HEK293 (cell line): ENCODE measurements around the gene SBK2.

Experiments used
- CTCF ChIA-PET: fragments of 350-600 bp; formaldehyde crosslinking; extraction: SDS; loops from one replicate; lab custom pipeline; 2021; ENCODE audit warnings: antibody characterized with exemption; lab: Yijun Ruan, JAX
- POLR2A ChIA-PET: fragments of 300-600 bp; formaldehyde crosslinking; extraction: SDS; loops from one replicate; lab custom pipeline; 2020; ENCODE audit warnings: antibody characterized with exemption, inconsistent platforms; lab: Yijun Ruan, JAX
- H3K27ac ChIP-seq: fragments of 200-500 bp; sonication (Bioruptor generic); 2 replicates; pipeline ENCODE4 v1.5.1; 2014; ENCODE audit warnings: low read depth, low read length, control low read depth, inconsistent platforms; ENCODE audit errors: extremely low read depth
- H3K36me3 ChIP-seq, 2 experiments: fragments of 200-500 bp in 1 of 2; sonication (Bioruptor generic) in 1 of 2; 1 replicate in 1 of 2; 2 replicates in 1 of 2; pipeline ENCODE4 v1.5.1; 2014 to 2017; ENCODE audit warnings: inconsistent platforms in 2 of 2, low read length in 2 of 2; ENCODE audit not compliant: control insufficient read depth in 2 of 2, insufficient read depth in 1 of 2
- H3K4me1 ChIP-seq: fragments of 200-500 bp; sonication (Bioruptor generic); 2 replicates; pipeline ENCODE4 v1.5.1; 2014; ENCODE audit warnings: mild to moderate bottlenecking, low read length, inconsistent platforms; ENCODE audit not compliant: control insufficient read depth, insufficient read depth
- H3K4me3 ChIP-seq: 2 replicates; pipeline ENCODE4 v1.5.1; 2011; ENCODE audit warnings: low read depth, mild to moderate bottlenecking, control low read depth, low read length, moderate library complexity
- H3K9me3 ChIP-seq: fragments of 200-500 bp; sonication (Bioruptor generic); 2 replicates; pipeline ENCODE4 v1.5.1; 2014; ENCODE audit warnings: low read depth, low read length, inconsistent platforms; ENCODE audit not compliant: control insufficient read depth, insufficient read depth
- HOXC10 ChIP-seq: sonication (generic); formaldehyde crosslinking; IDR thresholded peaks from 2 replicates; pipeline ENCODE4 v1.8.1; 2023; ENCODE audit warnings: mild to moderate bottlenecking, missing genetic modification reagents
- KLF1 ChIP-seq: fragments of 450-650 bp; formaldehyde crosslinking; IDR thresholded peaks from 2 replicates; pipeline ENCODE4 v1.5.1; 2016; ENCODE audit warnings: missing biosample characterization, missing genetic modification characterization
- KLF8 ChIP-seq: fragments of 450-650 bp; formaldehyde crosslinking; IDR thresholded peaks from 2 replicates; pipeline ENCODE4 v1.5.1; 2016; ENCODE audit warnings: missing biosample characterization, missing genetic modification characterization
- MEIS1 ChIP-seq: sonication (generic); formaldehyde crosslinking; IDR thresholded peaks from 2 replicates; pipeline ENCODE4 v1.8.1; 2022; ENCODE audit warnings: missing genetic modification reagents, mild to moderate bottlenecking, borderline replicate concordance
- OSR2 ChIP-seq: fragments of 450-650 bp; formaldehyde crosslinking; IDR thresholded peaks from 2 replicates; pipeline ENCODE4 v1.5.1; 2016; ENCODE audit warnings: missing biosample characterization, missing genetic modification characterization
- OVOL3 ChIP-seq: fragments of 450-650 bp; formaldehyde crosslinking; IDR thresholded peaks from 2 replicates; pipeline ENCODE4 v1.5.1; 2016; ENCODE audit warnings: missing biosample characterization, missing genetic modification characterization
- SP7 ChIP-seq: fragments of 450-650 bp; formaldehyde crosslinking; IDR thresholded peaks from 2 replicates; pipeline ENCODE4 v1.5.1; 2016; ENCODE audit warnings: missing biosample characterization, missing genetic modification characterization
- TRIM28 ChIP-seq: IDR thresholded peaks from 2 replicates; pipeline ENCODE4 v1.6.1; 2011; ENCODE audit warnings: low read length, control low read depth, borderline replicate concordance
- ZBTB17 ChIP-seq: fragments of 450-650 bp; formaldehyde crosslinking; IDR thresholded peaks from 2 replicates; pipeline ENCODE4 v1.5.1; 2016; ENCODE audit warnings: missing biosample characterization, missing genetic modification characterization
- ZFHX2 ChIP-seq: fragments of 450-650 bp; formaldehyde crosslinking; conservative IDR thresholded peaks from 2 replicates; pipeline ENCODE4 v1.5.1; 2016; ENCODE audit warnings: missing biosample characterization, missing genetic modification characterization
- ZFP41 ChIP-seq: fragments of 450-650 bp; formaldehyde crosslinking; IDR thresholded peaks from 2 replicates; pipeline ENCODE4 v1.5.1; 2016; ENCODE audit warnings: missing biosample characterization, missing genetic modification characterization, borderline replicate concordance
- ZIC2 ChIP-seq: fragments of 450-650 bp; formaldehyde crosslinking; IDR thresholded peaks from 2 replicates; pipeline ENCODE4 v1.5.1; 2016; ENCODE audit warnings: missing biosample characterization, missing genetic modification characterization
- ZNF223 ChIP-seq: fragments of 450-650 bp; formaldehyde crosslinking; IDR thresholded peaks from 2 replicates; pipeline ENCODE4 v1.5.1; 2016; ENCODE audit warnings: missing biosample characterization, missing genetic modification characterization
- ZNF341 ChIP-seq: fragments of 450-650 bp; formaldehyde crosslinking; IDR thresholded peaks from 2 replicates; pipeline ENCODE4; 2016; ENCODE audit warnings: low read depth, missing biosample characterization, missing genetic modification characterization
- ZNF426 ChIP-seq: fragments of 450-650 bp; formaldehyde crosslinking; IDR thresholded peaks from 2 replicates; pipeline ENCODE4 v1.5.1; 2017; ENCODE audit warnings: missing biosample characterization, missing genetic modification characterization, mild to moderate bottlenecking, inconsistent platforms, moderate library complexity
- ZNF530 ChIP-seq: fragments of 450-650 bp; formaldehyde crosslinking; IDR thresholded peaks from 2 replicates; pipeline ENCODE4 v1.5.1; 2016; ENCODE audit warnings: low read depth, missing biosample characterization, missing genetic modification characterization
- ZNF558 ChIP-seq: fragments of 450-650 bp; formaldehyde crosslinking; IDR thresholded peaks from 2 replicates; pipeline ENCODE4 v1.5.1; 2016; ENCODE audit warnings: missing biosample characterization, missing genetic modification characterization
- ZNF629 ChIP-seq: fragments of 450-650 bp; formaldehyde crosslinking; IDR thresholded peaks from 2 replicates; pipeline ENCODE4 v1.5.1; 2017; ENCODE audit warnings: missing biosample characterization, missing genetic modification characterization
- ZNF664 ChIP-seq: fragments of 450-650 bp; formaldehyde crosslinking; IDR thresholded peaks from 2 replicates; pipeline ENCODE4 v1.5.1; 2016; ENCODE audit warnings: missing biosample characterization, missing genetic modification characterization
- ZNF777 ChIP-seq: fragments of 450-650 bp; formaldehyde crosslinking; IDR thresholded peaks from 2 replicates; pipeline ENCODE4 v1.5.1; 2017; ENCODE audit warnings: missing biosample characterization, missing genetic modification characterization, borderline replicate concordance
- ZNF830 ChIP-seq: fragments of 450-650 bp; IDR thresholded peaks from 2 replicates; pipeline ENCODE4 v1.5.0; 2018; ENCODE audit warnings: missing biosample characterization, missing genetic modification characterization, low read depth, mild to moderate bottlenecking, moderate library complexity
- TF ChIP-seq, protein P1 (sequence below): fragments of 450-650 bp; formaldehyde crosslinking; IDR thresholded peaks from 2 replicates; pipeline ENCODE4 v1.5.1; 2017; ENCODE audit warnings: missing biosample characterization, missing genetic modification characterization
- TF ChIP-seq, protein P2 (sequence below): fragments of 450-650 bp; formaldehyde crosslinking; IDR thresholded peaks from 2 replicates; pipeline ENCODE4 v1.5.1; 2016; ENCODE audit warnings: missing biosample characterization, missing genetic modification characterization
- TF ChIP-seq, protein P3 (sequence below): fragments of 450-650 bp; formaldehyde crosslinking; IDR thresholded peaks from 2 replicates; pipeline ENCODE4 v1.5.1; 2016; ENCODE audit warnings: missing biosample characterization, missing genetic modification characterization
- TF ChIP-seq, protein P4 (sequence below): fragments of 450-650 bp; formaldehyde crosslinking; IDR thresholded peaks from 2 replicates; pipeline ENCODE4 v1.5.1; 2016; ENCODE audit warnings: missing biosample characterization, missing genetic modification characterization
- TF ChIP-seq, protein P5 (sequence below): fragments of 450-650 bp; formaldehyde crosslinking; IDR thresholded peaks from 2 replicates; pipeline ENCODE4 v1.5.1; 2017; ENCODE audit warnings: missing biosample characterization, missing genetic modification characterization

The SBK2 gene

DNA sequence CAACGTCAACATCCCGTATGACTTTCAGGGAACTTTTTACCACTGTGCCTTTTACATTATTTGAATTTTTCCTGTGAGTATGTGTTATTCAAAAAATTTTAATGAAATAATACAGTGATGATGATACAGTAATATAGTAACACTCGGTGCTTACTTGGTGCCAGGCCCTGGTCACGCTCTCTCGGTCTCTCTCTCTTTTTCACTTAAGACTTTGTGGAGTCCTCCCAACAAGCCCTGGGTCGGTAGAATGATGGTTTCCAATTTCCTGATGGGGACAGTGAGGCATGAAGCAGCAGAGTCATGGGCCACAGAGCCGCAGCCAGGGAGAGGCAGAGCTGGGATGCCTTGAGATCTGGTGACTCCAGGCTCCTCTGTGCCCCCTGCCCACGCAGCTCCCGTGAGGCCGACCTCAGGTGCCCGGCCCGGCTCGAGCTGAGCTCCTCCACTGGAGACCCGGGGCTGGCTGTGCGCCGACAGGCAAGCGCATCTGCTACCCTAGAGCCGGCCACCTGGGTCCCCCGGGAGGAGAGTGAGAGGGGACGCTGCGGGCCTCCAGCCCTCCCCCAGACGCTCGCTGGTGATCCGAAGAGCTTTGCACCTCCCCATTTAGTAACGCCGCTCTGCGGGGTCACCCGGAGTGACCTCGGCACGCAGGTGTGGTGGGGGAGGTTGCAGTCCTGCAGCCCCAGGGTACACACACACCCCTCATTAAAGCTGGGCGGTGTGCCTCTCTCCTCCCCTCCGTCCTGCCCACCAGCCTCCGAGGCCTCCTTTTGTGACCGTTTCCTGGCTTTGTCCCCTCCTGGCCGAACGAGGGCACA, 12.8 kb upstream of the SBK2 start:
- H3K4me1 ChIP-seq: peaks cover 9% of the 10 kb centered on the region
- H3K9me3 ChIP-seq: no peaks in the 10 kb centered on the region
- H3K27ac ChIP-seq: 0 out of 2 replicates have a peak overlapping the region, but pooled peaks have one; percentile 36
- POLR2A ChIA-PET: interaction anchor here (0.5 to 1.5 kb wide), 8 partner anchors 10 to 274 kb away, joined by 3 to 6 read pairs (median 4); partner anchors contain the start of genes FIZ1, ISOC2 and ZNF865
- H3K4me3 ChIP-seq: peak overlapping the region; percentile 39
- H3K36me3 ChIP-seq: no peaks in the 10 kb centered on the region
- CTCF ChIA-PET: interaction anchor here (0.6 to 1.2 kb wide), 4 partner anchors 10 to 527 kb away, joined by 3 to 7 read pairs (median 3); no protein-coding TSS in a partner anchor
- TF ChIP-seq ZNF426 (tag by site-specific recombination) (no peak), HOXC10 (CRISPR knock-in tag) (no peak), ZNF629 (tag by site-specific recombination) (0 out of 2 replicates have a peak, but pooled peaks have one; percentile 24), ZNF223 (tag by site-specific recombination) (no peak), ZNF558 (tag by site-specific recombination) (no peak), ZNF530 (tag by site-specific recombination) (no peak), OVOL3 (no peak), ZIC2 (tag by site-specific recombination) (peak; percentile 40; the same call in 1 of the 2 replicates), MEIS1 (no peak), SP7 (tag by site-specific recombination) (peak; percentile 33; the same call in 1 of the 2 replicates), ZNF830 (tag by site-specific recombination) (no peak), ZNF664 (peak; percentile 13; the same call in 1 of the 2 replicates), ZFHX2 (tag by site-specific recombination) (peak; percentile 23), KLF8 (tag by site-specific recombination) (0 out of 2 replicates have a peak, but pooled peaks have one; percentile 16), ZNF777 (tag by site-specific recombination) (no peak), ZBTB17 (tag by site-specific recombination) (peak; percentile 42; the same call in 1 of the 2 replicates), ZNF341 (peak; percentile 52; the same call in 1 of the 2 replicates), TRIM28 (0 out of 2 replicates have a peak, but pooled peaks have one; percentile 23), KLF1 (tag by site-specific recombination) (peak; percentile 92), ZFP41 (tag by site-specific recombination) (no peak), OSR2 (tag by site-specific recombination) (no peak)
- TF ChIP-seq, protein P1, sequence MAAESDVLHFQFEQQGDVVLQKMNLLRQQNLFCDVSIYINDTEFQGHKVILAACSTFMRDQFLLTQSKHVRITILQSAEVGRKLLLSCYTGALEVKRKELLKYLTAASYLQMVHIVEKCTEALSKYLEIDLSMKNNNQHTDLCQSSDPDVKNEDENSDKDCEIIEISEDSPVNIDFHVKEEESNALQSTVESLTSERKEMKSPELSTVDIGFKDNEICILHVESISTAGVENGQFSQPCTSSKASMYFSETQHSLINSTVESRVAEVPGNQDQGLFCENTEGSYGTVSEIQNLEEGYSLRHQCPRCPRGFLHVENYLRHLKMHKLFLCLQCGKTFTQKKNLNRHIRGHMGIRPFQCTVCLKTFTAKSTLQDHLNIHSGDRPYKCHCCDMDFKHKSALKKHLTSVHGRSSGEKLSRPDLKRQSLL (tag by site-specific recombination): 0 out of 2 replicates have a peak, but pooled peaks have one; percentile 13
- TF ChIP-seq, protein P2, sequence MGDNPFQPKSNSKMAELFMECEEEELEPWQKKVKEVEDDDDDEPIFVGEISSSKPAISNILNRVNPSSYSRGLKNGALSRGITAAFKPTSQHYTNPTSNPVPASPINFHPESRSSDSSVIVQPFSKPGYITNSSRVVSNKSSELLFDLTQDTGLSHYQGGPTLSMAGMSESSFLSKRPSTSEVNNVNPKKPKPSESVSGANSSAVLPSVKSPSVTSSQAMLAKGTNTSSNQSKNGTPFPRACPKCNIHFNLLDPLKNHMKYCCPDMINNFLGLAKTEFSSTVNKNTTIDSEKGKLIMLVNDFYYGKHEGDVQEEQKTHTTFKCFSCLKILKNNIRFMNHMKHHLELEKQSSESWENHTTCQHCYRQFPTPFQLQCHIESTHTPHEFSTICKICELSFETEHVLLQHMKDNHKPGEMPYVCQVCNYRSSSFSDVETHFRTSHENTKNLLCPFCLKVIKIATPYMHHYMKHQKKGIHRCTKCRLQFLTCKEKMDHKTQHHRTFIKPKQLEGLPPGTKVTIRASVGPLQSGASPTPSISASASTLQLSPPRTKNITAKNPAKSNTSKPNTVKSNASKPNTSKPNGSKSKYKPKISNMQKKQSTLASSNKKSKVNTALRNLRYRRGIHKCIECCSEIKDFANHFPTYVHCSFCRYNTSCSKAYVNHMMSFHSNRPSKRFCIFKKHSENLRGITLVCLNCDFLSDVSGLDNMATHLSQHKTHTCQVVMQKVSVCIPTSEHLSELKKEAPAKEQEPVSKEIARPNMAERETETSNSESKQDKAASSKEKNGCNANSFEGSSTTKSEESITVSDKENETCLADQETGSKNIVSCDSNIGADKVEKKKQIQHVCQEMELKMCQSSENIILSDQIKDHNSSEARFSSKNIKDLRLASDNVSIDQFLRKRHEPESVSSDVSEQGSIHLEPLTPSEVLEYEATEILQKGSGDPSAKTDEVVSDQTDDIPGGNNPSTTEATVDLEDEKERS (tag by site-specific recombination): no peak
- TF ChIP-seq, protein P3, sequence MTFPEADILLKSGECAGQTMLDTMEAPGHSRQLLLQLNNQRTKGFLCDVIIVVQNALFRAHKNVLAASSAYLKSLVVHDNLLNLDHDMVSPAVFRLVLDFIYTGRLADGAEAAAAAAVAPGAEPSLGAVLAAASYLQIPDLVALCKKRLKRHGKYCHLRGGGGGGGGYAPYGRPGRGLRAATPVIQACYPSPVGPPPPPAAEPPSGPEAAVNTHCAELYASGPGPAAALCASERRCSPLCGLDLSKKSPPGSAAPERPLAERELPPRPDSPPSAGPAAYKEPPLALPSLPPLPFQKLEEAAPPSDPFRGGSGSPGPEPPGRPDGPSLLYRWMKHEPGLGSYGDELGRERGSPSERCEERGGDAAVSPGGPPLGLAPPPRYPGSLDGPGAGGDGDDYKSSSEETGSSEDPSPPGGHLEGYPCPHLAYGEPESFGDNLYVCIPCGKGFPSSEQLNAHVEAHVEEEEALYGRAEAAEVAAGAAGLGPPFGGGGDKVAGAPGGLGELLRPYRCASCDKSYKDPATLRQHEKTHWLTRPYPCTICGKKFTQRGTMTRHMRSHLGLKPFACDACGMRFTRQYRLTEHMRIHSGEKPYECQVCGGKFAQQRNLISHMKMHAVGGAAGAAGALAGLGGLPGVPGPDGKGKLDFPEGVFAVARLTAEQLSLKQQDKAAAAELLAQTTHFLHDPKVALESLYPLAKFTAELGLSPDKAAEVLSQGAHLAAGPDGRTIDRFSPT (tag by site-specific recombination): 0 out of 2 replicates have a peak, but pooled peaks have one; percentile 22
- TF ChIP-seq, protein P4, sequence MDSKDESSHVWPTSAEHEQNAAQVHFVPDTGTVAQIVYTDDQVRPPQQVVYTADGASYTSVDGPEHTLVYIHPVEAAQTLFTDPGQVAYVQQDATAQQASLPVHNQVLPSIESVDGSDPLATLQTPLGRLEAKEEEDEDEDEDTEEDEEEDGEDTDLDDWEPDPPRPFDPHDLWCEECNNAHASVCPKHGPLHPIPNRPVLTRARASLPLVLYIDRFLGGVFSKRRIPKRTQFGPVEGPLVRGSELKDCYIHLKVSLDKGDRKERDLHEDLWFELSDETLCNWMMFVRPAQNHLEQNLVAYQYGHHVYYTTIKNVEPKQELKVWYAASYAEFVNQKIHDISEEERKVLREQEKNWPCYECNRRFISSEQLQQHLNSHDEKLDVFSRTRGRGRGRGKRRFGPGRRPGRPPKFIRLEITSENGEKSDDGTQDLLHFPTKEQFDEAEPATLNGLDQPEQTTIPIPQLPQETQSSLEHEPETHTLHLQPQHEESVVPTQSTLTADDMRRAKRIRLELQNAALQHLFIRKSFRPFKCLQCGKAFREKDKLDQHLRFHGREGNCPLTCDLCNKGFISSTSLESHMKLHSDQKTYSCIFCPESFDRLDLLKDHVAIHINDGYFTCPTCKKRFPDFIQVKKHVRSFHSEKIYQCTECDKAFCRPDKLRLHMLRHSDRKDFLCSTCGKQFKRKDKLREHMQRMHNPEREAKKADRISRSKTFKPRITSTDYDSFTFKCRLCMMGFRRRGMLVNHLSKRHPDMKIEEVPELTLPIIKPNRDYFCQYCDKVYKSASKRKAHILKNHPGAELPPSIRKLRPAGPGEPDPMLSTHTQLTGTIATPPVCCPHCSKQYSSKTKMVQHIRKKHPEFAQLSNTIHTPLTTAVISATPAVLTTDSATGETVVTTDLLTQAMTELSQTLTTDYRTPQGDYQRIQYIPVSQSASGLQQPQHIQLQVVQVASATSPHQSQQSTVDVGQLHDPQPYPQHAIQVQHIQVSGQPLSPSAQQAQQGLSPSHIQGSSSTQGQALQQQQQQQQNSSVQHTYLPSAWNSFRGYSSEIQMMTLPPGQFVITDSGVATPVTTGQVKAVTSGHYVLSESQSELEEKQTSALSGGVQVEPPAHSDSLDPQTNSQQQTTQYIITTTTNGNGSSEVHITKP (tag by site-specific recombination): peak; percentile 58
- TF ChIP-seq, protein P5, sequence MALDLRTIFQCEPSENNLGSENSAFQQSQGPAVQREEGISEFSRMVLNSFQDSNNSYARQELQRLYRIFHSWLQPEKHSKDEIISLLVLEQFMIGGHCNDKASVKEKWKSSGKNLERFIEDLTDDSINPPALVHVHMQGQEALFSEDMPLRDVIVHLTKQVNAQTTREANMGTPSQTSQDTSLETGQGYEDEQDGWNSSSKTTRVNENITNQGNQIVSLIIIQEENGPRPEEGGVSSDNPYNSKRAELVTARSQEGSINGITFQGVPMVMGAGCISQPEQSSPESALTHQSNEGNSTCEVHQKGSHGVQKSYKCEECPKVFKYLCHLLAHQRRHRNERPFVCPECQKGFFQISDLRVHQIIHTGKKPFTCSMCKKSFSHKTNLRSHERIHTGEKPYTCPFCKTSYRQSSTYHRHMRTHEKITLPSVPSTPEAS: no peak
